SKM-1 (cell line): ENCODE measurements around the gene DLGAP1.
A peak's percentile ranks its signal among the peaks of the same experiment; 100 is the strongest.

ENCODE experiments used
- DNase-seq: peaks from one replicate; lab custom pipeline; 2025; ENCODE audit not compliant: unreplicated experiment; lab: John Stamatoyannopoulos, UW

Gene DLGAP1

GRCh38 chr18:3448838-3449511 lies 1006.1 kb downstream of the DLGAP1 start:
- peak; percentile 87 for DNase-seq

GRCh38 chr18:3447895-3448837 lies 1006.9 kb downstream of the DLGAP1 start:
- peak; percentile 94 for DNase-seq

GRCh38 chr18:3447068-3447894 lies 1007.8 kb downstream of the DLGAP1 start:
- no peak for DNase-seq
